GM10266 (cell line): Measurements from ENCODE around the gene SPTLC1.
"Not testable (repeated sequence)": the region's sequence is repeated elsewhere in the genome, so short reads cannot be mapped to it uniquely, and the experiment has no call there.

ENCODE experiments used
- DNase-seq: peaks from one replicate; pipeline ENCODE4 v3.0.0; 2012; ENCODE audit errors: extremely low spot score
- TF ChIP-seq, protein P1 (sequence below): IDR thresholded peaks from 2 replicates; pipeline ENCODE4 v1.5.1; 2012; ENCODE audit warnings: mild to moderate bottlenecking, low read depth; ENCODE audit not compliant: control insufficient read depth, insufficient read depth; ENCODE audit errors: missing control alignments

Gene SPTLC1

GRCh38 chr9:92146610-92147009 is 31.4 kb upstream of the SPTLC1 start:
- no peak for DNase-seq
- TF ChIP-seq, protein P1, sequence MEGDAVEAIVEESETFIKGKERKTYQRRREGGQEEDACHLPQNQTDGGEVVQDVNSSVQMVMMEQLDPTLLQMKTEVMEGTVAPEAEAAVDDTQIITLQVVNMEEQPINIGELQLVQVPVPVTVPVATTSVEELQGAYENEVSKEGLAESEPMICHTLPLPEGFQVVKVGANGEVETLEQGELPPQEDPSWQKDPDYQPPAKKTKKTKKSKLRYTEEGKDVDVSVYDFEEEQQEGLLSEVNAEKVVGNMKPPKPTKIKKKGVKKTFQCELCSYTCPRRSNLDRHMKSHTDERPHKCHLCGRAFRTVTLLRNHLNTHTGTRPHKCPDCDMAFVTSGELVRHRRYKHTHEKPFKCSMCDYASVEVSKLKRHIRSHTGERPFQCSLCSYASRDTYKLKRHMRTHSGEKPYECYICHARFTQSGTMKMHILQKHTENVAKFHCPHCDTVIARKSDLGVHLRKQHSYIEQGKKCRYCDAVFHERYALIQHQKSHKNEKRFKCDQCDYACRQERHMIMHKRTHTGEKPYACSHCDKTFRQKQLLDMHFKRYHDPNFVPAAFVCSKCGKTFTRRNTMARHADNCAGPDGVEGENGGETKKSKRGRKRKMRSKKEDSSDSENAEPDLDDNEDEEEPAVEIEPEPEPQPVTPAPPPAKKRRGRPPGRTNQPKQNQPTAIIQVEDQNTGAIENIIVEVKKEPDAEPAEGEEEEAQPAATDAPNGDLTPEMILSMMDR: no peak

GRCh38 chr9:92145784-92146183 is 30.6 kb upstream of the SPTLC1 start:
- DNase-seq: not testable (repeated sequence)

GRCh38 chr9:92142329-92142728 is 27.1 kb upstream of the SPTLC1 start:
- no peak for DNase-seq
- TF ChIP-seq, protein P1: no peak

DNA sequence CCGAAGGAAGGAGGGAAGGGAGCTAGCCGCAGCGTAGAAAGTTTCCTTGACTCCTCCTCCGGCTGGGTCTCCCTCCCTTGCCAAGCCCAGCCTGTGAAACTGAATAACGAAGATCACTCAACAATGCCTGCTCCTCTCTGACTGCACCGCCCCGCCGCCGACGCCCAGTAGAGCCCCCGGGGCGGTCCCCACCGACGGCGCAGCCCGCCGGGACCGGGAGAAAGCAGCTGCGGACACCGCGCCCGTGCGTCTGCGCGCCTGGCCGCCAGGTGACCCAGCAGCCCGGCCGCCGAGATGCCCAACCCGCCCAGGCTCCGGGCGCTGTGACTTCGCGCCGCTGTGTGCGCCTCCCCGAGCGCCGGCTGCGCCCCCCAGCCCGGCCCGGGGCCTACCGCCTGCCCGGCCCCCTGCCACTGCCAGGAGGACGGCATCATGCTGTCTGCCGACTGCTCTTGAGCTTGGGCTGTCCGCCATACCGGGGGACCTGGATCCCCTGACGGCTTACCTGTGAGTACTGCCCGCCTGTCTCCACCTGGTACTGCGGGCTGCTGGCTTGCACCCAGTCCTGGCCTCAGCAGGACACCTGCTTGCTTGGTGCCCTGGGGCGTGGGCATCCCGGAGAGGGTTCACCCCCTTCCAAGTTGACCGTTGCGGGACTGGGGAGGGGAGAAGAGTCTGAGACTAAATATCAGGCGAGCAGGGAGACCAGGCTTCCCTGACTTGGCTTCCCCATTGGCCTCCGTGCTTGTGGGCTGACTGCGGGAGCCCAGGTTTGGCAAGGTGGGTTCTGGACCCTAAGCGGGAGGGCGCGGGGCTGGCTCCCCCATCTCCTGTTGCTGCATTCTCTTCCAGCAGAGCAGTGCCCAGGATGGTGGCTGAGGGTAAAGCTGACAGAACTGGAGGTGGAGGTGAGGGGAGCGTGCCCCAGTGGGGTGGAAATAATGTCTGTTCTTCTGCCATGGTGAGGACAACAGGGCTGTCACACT is 26.2 kb upstream of the SPTLC1 start:
- TF ChIP-seq, protein P1: peak; percentile 0
- no peak for DNase-seq

GRCh38 chr9:92140754-92141143 is 25.5 kb upstream of the SPTLC1 start:
- no peak for DNase-seq
- TF ChIP-seq, protein P1: no peak

- peak; percentile 85 for DNase-seq
- TF ChIP-seq, protein P1: peak; percentile 96
Observed at GRCh38 chr9:92140074-92140753, 25.0 kb upstream of the SPTLC1 start.

DNA sequence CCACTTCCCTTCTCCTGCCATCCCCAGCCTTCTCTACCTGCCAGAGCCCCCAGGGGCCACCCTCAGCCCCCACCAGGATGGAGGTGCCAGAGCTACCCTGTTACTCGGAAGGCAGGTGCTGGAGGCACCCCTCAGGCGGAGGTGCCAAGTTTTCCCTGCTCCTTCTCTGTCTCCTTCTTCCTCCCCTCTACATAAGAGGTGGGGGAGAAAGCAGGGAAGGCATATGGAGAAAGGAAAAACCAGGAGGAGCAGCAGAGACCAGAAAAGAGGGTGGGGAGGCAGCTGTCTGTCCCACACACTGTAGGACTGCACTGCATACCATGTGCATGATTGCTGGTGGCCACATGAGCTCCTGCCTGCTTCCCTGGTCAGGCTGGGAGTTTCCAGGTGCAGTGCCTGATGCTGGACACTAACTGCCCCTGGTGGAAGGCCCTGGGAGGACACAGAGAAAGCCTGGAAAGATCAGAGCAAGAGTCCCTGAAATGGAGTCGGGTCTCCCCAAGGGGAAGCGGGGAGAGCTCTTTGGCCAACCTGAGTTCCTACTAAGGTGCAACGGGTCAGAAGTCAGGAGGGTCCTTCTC is 23.8 kb upstream of the SPTLC1 start:
- DNase-seq: not testable (repeated sequence)

DNA sequence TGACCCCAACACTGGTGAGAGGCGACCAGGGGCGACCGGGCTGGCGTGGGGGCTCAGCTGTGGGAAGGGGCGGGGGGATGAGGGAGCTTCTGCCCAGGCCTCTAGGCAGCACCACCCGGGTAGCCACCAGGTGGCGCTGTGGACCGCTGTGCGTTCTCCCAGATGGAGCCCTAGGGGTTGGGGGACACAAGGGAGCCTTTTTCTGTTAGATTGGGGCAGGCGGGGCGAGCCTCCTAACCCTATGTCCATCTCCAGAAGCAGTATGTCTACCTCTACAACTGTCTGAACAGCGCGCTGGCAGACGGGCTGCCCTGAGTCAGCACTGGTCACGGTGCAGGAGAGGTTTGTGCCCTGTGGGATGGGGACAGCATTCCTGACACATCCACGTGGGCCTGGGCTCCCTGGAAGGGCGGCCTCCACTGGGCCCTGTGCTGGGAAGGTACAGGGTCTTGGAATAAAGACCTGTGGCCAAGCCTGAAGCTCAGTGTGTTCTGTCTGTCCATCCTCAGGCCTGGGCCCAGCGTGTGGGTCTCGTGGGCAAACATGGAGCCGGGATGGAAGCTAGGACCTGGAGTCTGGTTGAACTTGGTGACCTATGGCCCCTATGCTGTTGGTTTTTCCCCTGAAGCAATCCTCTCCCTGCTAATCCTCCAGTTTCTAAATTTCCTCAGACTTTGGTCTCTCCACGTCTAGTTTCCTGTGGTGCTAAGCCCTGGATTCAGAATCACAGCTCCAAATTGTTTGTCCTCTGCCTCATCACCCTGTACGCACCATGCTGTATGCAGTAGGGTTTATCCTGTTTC is 23.1 kb upstream of the SPTLC1 start:
- TF ChIP-seq, protein P1: peak; percentile 77
- peak; percentile 53 for DNase-seq
